CD8-positive, alpha-beta memory T cell (primary cell): ENCODE data around the gene BFSP2. TPM values are rescaled to one million over a fixed set of nuclear protein-coding genes. Genes with fewer than 3 reads are reported as not detected.

Source experiments
- CTCF ChIA-PET: fragments of 350-600 bp; sonication (Branson Sonifier 250); formaldehyde crosslinking; loops from one replicate; lab custom pipeline; 2021; ENCODE audit warnings: antibody characterized with exemption; lab: Charles Lee
- POLR2A ChIA-PET: fragments of 350-600 bp; sonication (Branson Sonifier 250); formaldehyde crosslinking; loops from one replicate; lab custom pipeline; 2021; ENCODE audit warnings: antibody characterized with exemption; lab: Charles Lee
- DNase-seq, 5 donors: peaks; one replicate each; pipeline versions ENCODE4 v3.0.0 to v3.0.0-alpha.2; 2020 to 2022; ENCODE audit warnings: mixed read lengths in 1 of 5
- H3K27ac ChIP-seq: one replicate; pipeline ENCODE4 v1.7.0; 2013; ENCODE audit warnings: low read depth, mild to moderate bottlenecking, low read length, moderate library complexity
- H3K27me3 ChIP-seq: 2 replicates; pipeline ENCODE4 v1.7.0; 2013; ENCODE audit warnings: low read length, mild to moderate bottlenecking; ENCODE audit not compliant: insufficient read depth, poor library complexity, severe bottlenecking
- H3K36me3 ChIP-seq: 2 replicates; pipeline ENCODE4 v1.7.0; 2013; ENCODE audit warnings: mild to moderate bottlenecking, low read length, moderate library complexity; ENCODE audit not compliant: insufficient read depth
- H3K4me1 ChIP-seq: 2 replicates; pipeline ENCODE4 v1.7.0; 2013; ENCODE audit warnings: mild to moderate bottlenecking, low read length, moderate library complexity; ENCODE audit not compliant: insufficient read depth
- H3K4me3 ChIP-seq: 2 replicates; pipeline ENCODE4 v1.7.0; 2013; ENCODE audit warnings: mild to moderate bottlenecking, low read length
- H3K9me3 ChIP-seq: 2 replicates; pipeline ENCODE4 v1.7.0; 2013; ENCODE audit warnings: mild to moderate bottlenecking, low read length
- H3K27ac Mint-ChIP-seq, 8 donors: one replicate each; pipeline ENCODE4 v1.8.0; 2020 to 2021; ENCODE audit warnings: mixed read lengths in 8 of 8, mild to moderate bottlenecking in 6 of 8, inconsistent platforms in 3 of 8, moderate library complexity in 3 of 8
- H3K27me3 Mint-ChIP-seq, 2 donors: one replicate each; pipeline ENCODE4 v1.8.0; 2020 to 2021; ENCODE audit warnings: mixed read lengths in 2 of 2, mild to moderate bottlenecking in 1 of 2, moderate library complexity in 1 of 2
- H3K36me3 Mint-ChIP-seq, 3 donors: one replicate each; pipeline ENCODE4 v1.8.0; 2020 to 2021; ENCODE audit warnings: mixed read lengths in 3 of 3, inconsistent platforms in 1 of 3, mild to moderate bottlenecking in 1 of 3
- H3K4me1 Mint-ChIP-seq, 3 donors: one replicate each; pipeline ENCODE4 v1.8.0; 2020 to 2021; ENCODE audit warnings: mixed read lengths in 3 of 3, inconsistent platforms in 1 of 3, mild to moderate bottlenecking in 1 of 3
- H3K4me3 Mint-ChIP-seq, 7 donors: one replicate each; pipeline ENCODE4 v1.8.0; 2020 to 2021; ENCODE audit warnings: mixed read lengths in 7 of 7, mild to moderate bottlenecking in 6 of 7, moderate library complexity in 4 of 7, inconsistent platforms in 2 of 7
- H3K9me3 Mint-ChIP-seq, 5 donors: one replicate each; pipeline ENCODE4 v1.8.0; 2020 to 2022; ENCODE audit warnings: mixed read lengths in 5 of 5, mild to moderate bottlenecking in 3 of 5, moderate library complexity in 2 of 5, inconsistent platforms in 1 of 5
- polyA plus RNA-seq: library from polyadenylated mRNA; unstranded; fragments of 300-500 nt; fragmentation: Illumina TruSeq; gene quantifications from one replicate; pipeline ENCODE4 v1.2.3, GENCODE V29; 2021
- total RNA-seq, 2 experiments: library from RNA; stranded (reverse); gene quantifications; one replicate each; pipeline ENCODE4 v1.2.3, GENCODE V29; 2021

The BFSP2 gene
- total and polyA plus RNA-seq, 3 experiments from 2014 or later: 0.82 TPM; not detected in 2

GRCh38 chr3:133401374-133402135 is 1.7 kb downstream of the BFSP2 start:
- H3K4me3 ChIP-seq: no peak overlapping the region
- Mint-ChIP-seq H3K9me3 (no peaks in the 10 kb centered on the region), H3K27me3 (peaks cover 0 to 4% of the 10 kb centered on the region in 2 donors), H3K4me3 (no peak overlapping the region), H3K4me1 (no peaks in the 10 kb centered on the region), H3K27ac (no peak overlapping the region), H3K36me3 (no peaks in the 10 kb centered on the region)
- no peak overlapping the region for H3K27ac ChIP-seq
- no peaks in the 10 kb centered on the region for H3K27me3 ChIP-seq
- no peaks in the 10 kb centered on the region for H3K36me3 ChIP-seq
- no peaks in the 10 kb centered on the region for H3K9me3 ChIP-seq
- DNase-seq: no peak
- no peaks in the 10 kb centered on the region for H3K4me1 ChIP-seq
- POLR2A ChIA-PET: no interaction called here
- CTCF ChIA-PET: no interaction called here

- ChIA-PET POLR2A (no interaction called here), CTCF (no interaction called here)
- Mint-ChIP-seq H3K4me1 (no peaks in the 10 kb centered on the region), H3K27me3 (peaks cover 0 to 4% of the 10 kb centered on the region in 2 donors), H3K36me3 (no peaks in the 10 kb centered on the region), H3K4me3 (no peak overlapping the region), H3K9me3 (no peaks in the 10 kb centered on the region), H3K27ac (peak overlapping the region in 1 of 8 donors; percentile 36)
- H3K36me3 ChIP-seq: no peaks in the 10 kb centered on the region
- H3K4me3 ChIP-seq: no peak overlapping the region
- no peaks in the 10 kb centered on the region for H3K9me3 ChIP-seq
- H3K27ac ChIP-seq: no peak overlapping the region
- no peak for DNase-seq
- no peaks in the 10 kb centered on the region for H3K27me3 ChIP-seq
- no peaks in the 10 kb centered on the region for H3K4me1 ChIP-seq
Measured at GRCh38 chr3:133404920-133405319, 5.1 kb downstream of the BFSP2 start.

GRCh38 chr3:133408366-133408765 is 8.5 kb downstream of the BFSP2 start:
- H3K4me1 Mint-ChIP-seq: peaks cover 0 to 5% (median 4%) of the 10 kb centered on the region in 3 donors
- CTCF ChIA-PET: no interaction called here
- POLR2A ChIA-PET: no interaction called here

GRCh38 chr3:133408961-133409360 is 9.1 kb downstream of the BFSP2 start:
- no peaks in the 10 kb centered on the region for H3K36me3 ChIP-seq
- Mint-ChIP-seq H3K27me3 (peaks cover 3 to 8% of the 10 kb centered on the region in 2 donors), H3K4me3 (no peak overlapping the region), H3K9me3 (no peaks in the 10 kb centered on the region), H3K36me3 (no peaks in the 10 kb centered on the region), H3K4me1 (peaks cover 0 to 8% (median 5%) of the 10 kb centered on the region in 3 donors), H3K27ac (no peak overlapping the region)
- H3K4me1 ChIP-seq: no peaks in the 10 kb centered on the region
- POLR2A ChIA-PET: no interaction called here
- no peak for DNase-seq
- H3K27ac ChIP-seq: no peak overlapping the region
- no peaks in the 10 kb centered on the region for H3K27me3 ChIP-seq
- no peaks in the 10 kb centered on the region for H3K9me3 ChIP-seq
- CTCF ChIA-PET: no interaction called here
- no peak overlapping the region for H3K4me3 ChIP-seq

More at GRCh38 chr3:133408366-133408765, 8.5 kb downstream of the BFSP2 start:
- Histone ChIP-seq H3K4me3 (no peak overlapping the region), H3K36me3 (no peaks in the 10 kb centered on the region), H3K27me3 (no peaks in the 10 kb centered on the region), H3K9me3 (no peaks in the 10 kb centered on the region), H3K4me1 (no peaks in the 10 kb centered on the region), H3K27ac (no peak overlapping the region)
- Mint-ChIP-seq H3K4me3 (no peak overlapping the region), H3K27me3 (peaks cover 3 to 8% of the 10 kb centered on the region in 2 donors), H3K36me3 (no peaks in the 10 kb centered on the region), H3K9me3 (no peaks in the 10 kb centered on the region), H3K27ac (no peak overlapping the region)
- DNase-seq: no peak

GRCh38 chr3:133410191-133410892 is 10.5 kb downstream of the BFSP2 start:
- CTCF ChIA-PET: no interaction called here
- H3K27ac ChIP-seq: no peak overlapping the region
- no peaks in the 10 kb centered on the region for H3K27me3 ChIP-seq
- DNase-seq: no peak
- Mint-ChIP-seq H3K4me1 (peaks cover 0 to 8% (median 5%) of the 10 kb centered on the region in 3 donors), H3K27me3 (peaks cover 3 to 4% of the 10 kb centered on the region in 2 donors), H3K4me3 (no peak overlapping the region), H3K27ac (no peak overlapping the region), H3K9me3 (no peaks in the 10 kb centered on the region), H3K36me3 (no peaks in the 10 kb centered on the region)
- no peaks in the 10 kb centered on the region for H3K9me3 ChIP-seq
- POLR2A ChIA-PET: interaction anchor here (0.6 kb wide), 1 partner anchor 207 kb away, joined by 3 read pairs; no protein-coding TSS in a partner anchor
- no peaks in the 10 kb centered on the region for H3K36me3 ChIP-seq
- H3K4me3 ChIP-seq: no peak overlapping the region
- H3K4me1 ChIP-seq: no peaks in the 10 kb centered on the region

GRCh38 chr3:133412183-133413132 is 12.6 kb downstream of the BFSP2 start:
- Mint-ChIP-seq H3K4me3 (no peak overlapping the region), H3K36me3 (no peaks in the 10 kb centered on the region), H3K27ac (peak overlapping the region in 2 of 8 donors; percentile 34 to 56), H3K4me1 (peaks cover 0 to 8% (median 5%) of the 10 kb centered on the region in 3 donors), H3K27me3 (peaks cover 3 to 4% of the 10 kb centered on the region in 2 donors), H3K9me3 (no peaks in the 10 kb centered on the region)
- Histone ChIP-seq H3K4me3 (no peak overlapping the region), H3K36me3 (no peaks in the 10 kb centered on the region), H3K27me3 (no peaks in the 10 kb centered on the region), H3K4me1 (no peaks in the 10 kb centered on the region), H3K27ac (no peak overlapping the region), H3K9me3 (no peaks in the 10 kb centered on the region)
- ChIA-PET POLR2A (no interaction called here), CTCF (no interaction called here)
- DNase-seq: no peak

- Mint-ChIP-seq H3K27me3 (peaks cover 3 to 4% of the 10 kb centered on the region in 2 donors), H3K4me1 (peaks cover 0 to 8% (median 5%) of the 10 kb centered on the region in 3 donors), H3K27ac (peak overlapping the region in 2 of 8 donors; percentile 10 to 87), H3K4me3 (peak overlapping the region in 1 of 7 donors; percentile 29), H3K36me3 (no peaks in the 10 kb centered on the region), H3K9me3 (no peaks in the 10 kb centered on the region)
- CTCF ChIA-PET: no interaction called here
- Histone ChIP-seq H3K36me3 (no peaks in the 10 kb centered on the region), H3K4me3 (no peak overlapping the region), H3K9me3 (no peaks in the 10 kb centered on the region), H3K27me3 (no peaks in the 10 kb centered on the region), H3K27ac (no peak overlapping the region), H3K4me1 (no peaks in the 10 kb centered on the region)
- POLR2A ChIA-PET: no interaction called here
- DNase-seq: no peak
Measured at GRCh38 chr3:133413161-133414020, 13.5 kb downstream of the BFSP2 start.
